Mucosa of descending colon (tissue), 3 donors: ENCODE measurements around the gene SMTN. TPM values are rescaled to one million over a fixed set of nuclear protein-coding genes. Genes with fewer than 3 reads are reported as not detected.

Experiments
- ATAC-seq: fragments of 200-7000 bp; cut with Tn5 transposase; one replicate; pipeline ENCODE4 v1.9.1; 2020; ENCODE audit warnings: mild to moderate bottlenecking, moderate library complexity
- DNase-seq, 3 donors: peaks; one replicate each; pipeline ENCODE4 v3.0.0-alpha.2; 2020
- H3K36me3 ChIP-seq: fragments of 200-600 bp; one replicate; pipeline ENCODE4 v1.8.0; 2021; ENCODE audit warnings: low read depth, mild to moderate bottlenecking
- H3K4me1 ChIP-seq: fragments of 200-600 bp; one replicate; pipeline ENCODE4 v1.8.0; 2021; ENCODE audit warnings: low read depth, mild to moderate bottlenecking
- H3K4me3 ChIP-seq: fragments of 200-600 bp; one replicate; pipeline ENCODE4 v1.8.0; 2021; ENCODE audit warnings: mild to moderate bottlenecking
- H3K9me3 ChIP-seq: fragments of 200-600 bp; one replicate; pipeline ENCODE4 v1.8.0; 2021; ENCODE audit warnings: mild to moderate bottlenecking
- CTCF ChIP-seq: fragments of 200-600 bp; IDR thresholded peaks from one replicate; pipeline ENCODE4 v1.8.0; 2022; ENCODE audit warnings: antibody characterized with exemption, mild to moderate bottlenecking
- intact Hi-C, 2 donors: fragments of 100-400 bp; cut with DNase I in 1 of 2; cut with micrococcal nuclease in 1 of 2; formaldehyde crosslinking; loops; one replicate each; pipeline versions ENCODE4 v1.11.0 to v1.11.1; 2022; cut with DNase I, micrococcal nuclease
- total RNA-seq, 3 donors: library from RNA; stranded (reverse); fragmentation: NEBNext Ultra II Directional in 2 of 3; extraction: Animal tissue kit (Norgen Biotek cat#: 25700) in 2 of 3; gene quantifications; one replicate each; pipeline versions ENCODE4 v1.2.1 to v1.2.4, GENCODE V29; 2021 to 2023
- donor health status: DM: no; HTN: no; CAD: no; lungs with moderate emphysema.
- donor health status: DM: no; HTN: no; CAD: no.
- donor health status: DM: no; HTN: yes; CAD: no.

The SMTN gene
- total RNA-seq, 3 donors from 2014 or later: 63.6 to 799 (median 104) TPM

- ATAC-seq (no peak), DNase-seq (peak in 1 of 3 donors; percentile 43)
- no peak overlapping the region for H3K4me3 ChIP-seq
- H3K36me3 ChIP-seq: no peaks in the 10 kb centered on the region
- H3K9me3 ChIP-seq: no peaks in the 10 kb centered on the region
- peaks cover 6% of the 10 kb centered on the region for H3K4me1 ChIP-seq
- TF ChIP-seq CTCF: no peak
- intact Hi-C loops: no loop called here
These were observed 19.0 kb downstream of the SMTN start for GRCh38 chr22:31099841-31100761.

- Histone ChIP-seq H3K36me3 (no peaks in the 10 kb centered on the region), H3K4me3 (no peak overlapping the region), H3K9me3 (no peaks in the 10 kb centered on the region), H3K4me1 (peaks cover 6% of the 10 kb centered on the region)
- DNase-seq (no peak), ATAC-seq (no peak)
- TF ChIP-seq CTCF: no peak
- intact Hi-C loops: no loop called here
These were observed 19.8 kb downstream of the SMTN start for GRCh38 chr22:31100762-31101525.

GRCh38 chr22:31102441-31103081 lies 21.4 kb downstream of the SMTN start:
- no peak overlapping the region for H3K4me3 ChIP-seq
- H3K36me3 ChIP-seq: no peaks in the 10 kb centered on the region
- no peaks in the 10 kb centered on the region for H3K9me3 ChIP-seq
- DNase-seq (peak; percentile 62 to 75 (median 63)), ATAC-seq (peak; percentile 26)
- intact Hi-C loops: no loop called here
- peaks cover 11% of the 10 kb centered on the region for H3K4me1 ChIP-seq
- TF ChIP-seq CTCF: no peak

GRCh38 chr22:31103111-31103510 lies 22.0 kb downstream of the SMTN start:
- no peak for DNase-seq
- H3K9me3 ChIP-seq: no peaks in the 10 kb centered on the region
- H3K4me3 ChIP-seq: no peak overlapping the region
- ATAC-seq: no peak
- peaks cover 13% of the 10 kb centered on the region for H3K4me1 ChIP-seq
- H3K36me3 ChIP-seq: no peaks in the 10 kb centered on the region
- no peak for TF ChIP-seq CTCF
- intact Hi-C loops: no loop called here

GRCh38 chr22:31103899-31104694 lies 23.0 kb downstream of the SMTN start:
- Histone ChIP-seq H3K4me1 (peaks cover 11% of the 10 kb centered on the region), H3K9me3 (no peaks in the 10 kb centered on the region), H3K36me3 (no peaks in the 10 kb centered on the region), H3K4me3 (no peak overlapping the region)
- TF ChIP-seq CTCF: no peak
- DNase-seq: peak in 2 of 3 donors; percentile 46 to 62
- ATAC-seq: no peak
- intact Hi-C loops: no loop called here
